Naive B cell (primary cell): ENCODE measurements around the gene UBL5. TPM values are rescaled to one million over a fixed set of nuclear protein-coding genes. Genes with fewer than 3 reads are reported as not detected.
"Not testable (repeated sequence)": the region's sequence is repeated elsewhere in the genome, so short reads cannot be mapped to it uniquely, and the experiment has no call there.

Experiments used
- ATAC-seq, 2 donors: fragments of 150-1000 bp; cut with Tn5 transposase; 2 replicates each; pipeline ENCODE4 v1.10.0; 2021; ENCODE audit warnings: low read depth in 2 of 2, mild to moderate bottlenecking in 2 of 2, moderate library complexity in 2 of 2
- DNase-seq: peaks from one replicate; pipeline ENCODE4 v3.0.0; 2022
- H3K27ac Mint-ChIP-seq, 6 donors: one replicate each; pipeline ENCODE4 v1.8.0; 2020 to 2022; ENCODE audit warnings: mild to moderate bottlenecking in 6 of 6, mixed read lengths in 6 of 6, moderate library complexity in 5 of 6, inconsistent platforms in 2 of 6
- H3K27me3 Mint-ChIP-seq, 3 donors: one replicate each; pipeline ENCODE4 v1.8.0; 2021 to 2022; ENCODE audit warnings: mixed read lengths in 3 of 3, mild to moderate bottlenecking in 1 of 3
- H3K36me3 Mint-ChIP-seq, 2 donors: one replicate each; pipeline ENCODE4 v1.8.0; 2020 to 2022; ENCODE audit warnings: mixed read lengths in 2 of 2, inconsistent platforms in 1 of 2, mild to moderate bottlenecking in 1 of 2
- H3K4me1 Mint-ChIP-seq, 3 donors: one replicate each; pipeline ENCODE4 v1.8.0; 2020 to 2022; ENCODE audit warnings: mixed read lengths in 3 of 3, inconsistent platforms in 1 of 3, mild to moderate bottlenecking in 1 of 3, moderate library complexity in 1 of 3
- H3K4me3 Mint-ChIP-seq, 8 donors: one replicate each; pipeline ENCODE4 v1.8.0; 2020 to 2022; ENCODE audit warnings: mild to moderate bottlenecking in 8 of 8, mixed read lengths in 8 of 8, moderate library complexity in 8 of 8, inconsistent platforms in 2 of 8
- H3K9me3 Mint-ChIP-seq, 7 donors: one replicate each; pipeline ENCODE4 v1.8.0; 2020 to 2022; ENCODE audit warnings: mixed read lengths in 7 of 7, mild to moderate bottlenecking in 5 of 7, inconsistent platforms in 2 of 7, moderate library complexity in 1 of 7
- polyA plus RNA-seq, 6 donors: library from polyadenylated mRNA; unstranded; fragments of 300-500 nt; fragmentation: Illumina TruSeq; gene quantifications; one replicate each; pipeline ENCODE4 v1.2.3, GENCODE V29; 2021; ENCODE audit warnings: low read depth in 6 of 6

Gene UBL5
- polyA plus RNA-seq, 6 donors from 2014 or later: 401 to 570 (median 499) TPM

- DNase-seq (no peak), ATAC-seq (no peak)
- H3K4me3 Mint-ChIP-seq: peak overlapping the region in 3 of 8 donors; percentile 3 to 32 (median 25)
- peaks cover 21 to 43% (median 32%) of the 10 kb centered on the region in 3 donors for H3K4me1 Mint-ChIP-seq
- H3K27ac Mint-ChIP-seq: no peak overlapping the region
- H3K9me3 Mint-ChIP-seq: peaks cover 0 to 2% (median 0%) of the 10 kb centered on the region in 7 donors
- no peaks in the 10 kb centered on the region for H3K27me3 Mint-ChIP-seq
- H3K36me3 Mint-ChIP-seq: peaks cover 0 to 4% of the 10 kb centered on the region in 2 donors
Measured at GRCh38 chr19:9823816-9824215, 3.9 kb upstream of the UBL5 start.

GRCh38 chr19:9828551-9829063 is 889 bp downstream of the UBL5 start:
- DNase-seq (no peak), ATAC-seq (no peak)
- Mint-ChIP-seq H3K27me3 (no peaks in the 10 kb centered on the region), H3K36me3 (peaks cover 0 to 4% of the 10 kb centered on the region in 2 donors), H3K4me3 (peak overlapping the region; percentile 93 to 100 (median 100)), H3K27ac (peak overlapping the region in 4 of 6 donors; percentile 74 to 91 (median 78)), H3K9me3 (no peaks in the 10 kb centered on the region), H3K4me1 (peaks cover 18 to 31% (median 26%) of the 10 kb centered on the region in 3 donors)

GRCh38 chr19:9834307-9834725 is 6.6 kb downstream of the UBL5 start:
- Mint-ChIP-seq H3K27ac (peak overlapping the region in 5 of 6 donors; percentile 54 to 98 (median 94)), H3K4me3 (peak overlapping the region; percentile 87 to 98 (median 96)), H3K9me3 (no peaks in the 10 kb centered on the region), H3K36me3 (no peaks in the 10 kb centered on the region), H3K4me1 (peaks cover 13 to 18% (median 16%) of the 10 kb centered on the region in 3 donors), H3K27me3 (no peaks in the 10 kb centered on the region)
- ATAC-seq: no peak
- no peak for DNase-seq

GRCh38 chr19:9834726-9835506 is 7.2 kb downstream of the UBL5 start, which contains the start of gene PIN1:
Gene PIN1, plus strand, starts transcription at chr19:9835318. Its CDS starts 27 bp downstream, at chr19:9835345.
- Mint-ChIP-seq H3K4me3 (peak within 1 kb of the TSS; percentile 87 to 98 (median 96)), H3K27ac (peak within 1 kb of the TSS; percentile 86 to 98 (median 96)), H3K9me3 (no peaks in the 10 kb centered on the region), H3K36me3 (no peaks in the 10 kb centered on the region), H3K4me1 (peaks cover 13 to 16% (median 15%) of the 10 kb centered on the region in 3 donors), H3K27me3 (no peaks in the 10 kb centered on the region)
- DNase-seq (peak; percentile 99), ATAC-seq (peak; percentile 91 to 95)

GRCh38 chr19:9835507-9835949 is 7.8 kb downstream of the UBL5 start:
- peak overlapping the region in 3 of 6 donors; percentile 56 to 67 (median 58) for H3K27ac Mint-ChIP-seq
- H3K4me1 Mint-ChIP-seq: peaks cover 13 to 16% (median 13%) of the 10 kb centered on the region in 3 donors

GRCh38 chr19:9836021-9836420 is 8.3 kb downstream of the UBL5 start:
- ATAC-seq: no peak
- Mint-ChIP-seq H3K4me3 (peak overlapping the region; percentile 76 to 92 (median 88)), H3K27ac (peak overlapping the region; percentile 27 to 84 (median 62)), H3K27me3 (no peaks in the 10 kb centered on the region), H3K9me3 (no peaks in the 10 kb centered on the region), H3K4me1 (peaks cover 13 to 16% (median 13%) of the 10 kb centered on the region in 3 donors), H3K36me3 (no peaks in the 10 kb centered on the region)
- DNase-seq: no peak

More at GRCh38 chr19:9835507-9835949, 7.8 kb downstream of the UBL5 start:
- peak overlapping the region; percentile 76 to 93 (median 88) for H3K4me3 Mint-ChIP-seq
- H3K9me3 Mint-ChIP-seq: no peaks in the 10 kb centered on the region
- H3K36me3 Mint-ChIP-seq: no peaks in the 10 kb centered on the region
- no peak for DNase-seq
- ATAC-seq: peak in 1 of 2 donors; percentile 1
- no peaks in the 10 kb centered on the region for H3K27me3 Mint-ChIP-seq

GRCh38 chr19:9838324-9838723 is 10.6 kb downstream of the UBL5 start:
- peaks cover 24 to 26% (median 24%) of the 10 kb centered on the region in 3 donors for H3K4me1 Mint-ChIP-seq
- H3K27me3 Mint-ChIP-seq: no peaks in the 10 kb centered on the region
- H3K9me3 Mint-ChIP-seq: peaks cover 0 to 2% (median 0%) of the 10 kb centered on the region in 7 donors
- ATAC-seq (no peak), DNase-seq (no peak)
- no peak overlapping the region for H3K27ac Mint-ChIP-seq
- peaks cover 5 to 16% of the 10 kb centered on the region in 2 donors for H3K36me3 Mint-ChIP-seq
- peak overlapping the region in 2 of 8 donors; percentile 51 to 74 for H3K4me3 Mint-ChIP-seq

- ATAC-seq (no peak), DNase-seq (no peak)
- Mint-ChIP-seq H3K4me3 (no peak overlapping the region), H3K9me3 (peaks cover 0 to 3% (median 0%) of the 10 kb centered on the region in 7 donors), H3K27me3 (no peaks in the 10 kb centered on the region), H3K4me1 (peaks cover 23 to 24% (median 24%) of the 10 kb centered on the region in 3 donors), H3K27ac (no peak overlapping the region), H3K36me3 (peaks cover 7 to 26% of the 10 kb centered on the region in 2 donors)
Measured at GRCh38 chr19:9839415-9839814, 11.7 kb downstream of the UBL5 start.

GRCh38 chr19:9842834-9843625 is 15.3 kb downstream of the UBL5 start:
- H3K27ac Mint-ChIP-seq: peak overlapping the region in 3 of 6 donors; percentile 54 to 83 (median 62)
- peaks cover 0 to 3% (median 0%) of the 10 kb centered on the region in 7 donors for H3K9me3 Mint-ChIP-seq
- H3K27me3 Mint-ChIP-seq: no peaks in the 10 kb centered on the region
- no peak overlapping the region for H3K4me3 Mint-ChIP-seq
- H3K36me3 Mint-ChIP-seq: peaks cover 7 to 43% of the 10 kb centered on the region in 2 donors
- no peak for ATAC-seq
- no peak for DNase-seq
- H3K4me1 Mint-ChIP-seq: peaks cover 11 to 19% (median 18%) of the 10 kb centered on the region in 3 donors

GRCh38 chr19:9843626-9844273 is 16.0 kb downstream of the UBL5 start:
- not testable (repeated sequence) for ATAC-seq, H3K9me3 Mint-ChIP-seq, DNase-seq, H3K4me3 Mint-ChIP-seq, H3K27me3 Mint-ChIP-seq
- Mint-ChIP-seq H3K4me1 (peaks cover 11 to 18% (median 18%) of the 10 kb centered on the region in 3 donors), H3K27ac (peak overlapping the region in 1 of 6 donors; percentile 59), H3K36me3 (peaks cover 7 to 43% of the 10 kb centered on the region in 2 donors)

GRCh38 chr19:9847087-9847671 is 19.5 kb downstream of the UBL5 start:
- no peak overlapping the region for H3K4me3 Mint-ChIP-seq
- ATAC-seq (no peak), DNase-seq (no peak)

GRCh38 chr19:9848060-9848459 is 20.3 kb downstream of the UBL5 start:
- Mint-ChIP-seq H3K9me3 (peaks cover 0 to 3% (median 0%) of the 10 kb centered on the region in 7 donors), H3K4me3 (no peak overlapping the region), H3K36me3 (peaks cover 4 to 29% of the 10 kb centered on the region in 2 donors), H3K27ac (no peak overlapping the region), H3K4me1 (peaks cover 0 to 9% (median 7%) of the 10 kb centered on the region in 3 donors), H3K27me3 (no peaks in the 10 kb centered on the region)
- ATAC-seq (no peak), DNase-seq (no peak)

More at GRCh38 chr19:9847087-9847671, 19.5 kb downstream of the UBL5 start:
- Mint-ChIP-seq H3K36me3 (peaks cover 7 to 32% of the 10 kb centered on the region in 2 donors), H3K9me3 (peaks cover 0 to 3% (median 0%) of the 10 kb centered on the region in 7 donors), H3K27me3 (no peaks in the 10 kb centered on the region), H3K27ac (peak overlapping the region in 1 of 6 donors; percentile 27), H3K4me1 (peaks cover 0 to 9% (median 7%) of the 10 kb centered on the region in 3 donors)
